HepG2 (cell line): Measurements from ENCODE around the gene MAPRE3. TPM values are rescaled to one million over a fixed set of nuclear protein-coding genes. Genes with fewer than 3 reads are reported as not detected.

Experiments
- FOSL2 ChIP-seq: sonication (generic); formaldehyde crosslinking; IDR thresholded peaks from 2 replicates; pipeline ENCODE4 v1.4.0; 2020; ENCODE audit warnings: missing genetic modification reagents
- FOXM1 ChIP-seq: sonication (generic); formaldehyde crosslinking; IDR thresholded peaks from 2 replicates; pipeline ENCODE4 v1.5.0; 2020; ENCODE audit warnings: missing genetic modification reagents
- GFI1 ChIP-seq: sonication (generic); formaldehyde crosslinking; IDR thresholded peaks from 2 replicates; pipeline ENCODE4 v1.5.0; 2020; ENCODE audit warnings: missing genetic modification reagents, mild to moderate bottlenecking, borderline replicate concordance
- RXRB ChIP-seq: IDR thresholded peaks from 2 replicates; pipeline ENCODE4 v1.6.1; 2016; ENCODE audit warnings: borderline replicate concordance, missing genetic modification reagents, missing compliant biosample characterization
- SP2 ChIP-seq: sonication (generic); formaldehyde crosslinking; IDR thresholded peaks from 2 replicates; pipeline ENCODE4 v1.5.1; 2020; ENCODE audit warnings: mild to moderate bottlenecking, missing genetic modification reagents
- THYN1 ChIP-seq: sonication (generic); formaldehyde crosslinking; IDR thresholded peaks from 2 replicates; pipeline ENCODE4 v1.8.1; 2023; ENCODE audit warnings: low read depth, mild to moderate bottlenecking, moderate library complexity, missing genetic modification reagents, borderline replicate concordance
- ZBTB42 ChIP-seq: sonication (generic); formaldehyde crosslinking; IDR thresholded peaks from 2 replicates; pipeline ENCODE4 v1.5.0; 2020; ENCODE audit warnings: mild to moderate bottlenecking, missing genetic modification reagents
- ZC3H4 ChIP-seq: sonication (generic); formaldehyde crosslinking; IDR thresholded peaks from 2 replicates; pipeline ENCODE4 v1.4.0; 2020; ENCODE audit warnings: missing genetic modification reagents, borderline replicate concordance
- ZFP36 ChIP-seq: fragments of 150-350 bp; IDR thresholded peaks from 2 replicates; pipeline ENCODE4 v1.6.1; 2018; ENCODE audit warnings: borderline replicate concordance, low read length, low read depth; ENCODE audit not compliant: partially characterized antibody
- ZNF484 ChIP-seq: sonication (generic); formaldehyde crosslinking; IDR thresholded peaks from 2 replicates; pipeline ENCODE4 v1.5.1; 2020; ENCODE audit warnings: mild to moderate bottlenecking, low read depth, missing genetic modification reagents, borderline replicate concordance
- ZNF510 ChIP-seq: sonication (generic); formaldehyde crosslinking; IDR thresholded peaks from 2 replicates; pipeline ENCODE4 v1.4.0; 2020; ENCODE audit warnings: low read depth, mild to moderate bottlenecking, missing genetic modification reagents
- ZNF772 ChIP-seq: sonication (generic); formaldehyde crosslinking; IDR thresholded peaks from 2 replicates; pipeline ENCODE4 v1.5.0; 2020; ENCODE audit warnings: mild to moderate bottlenecking, missing genetic modification reagents
- ZNF777 ChIP-seq: sonication (generic); formaldehyde crosslinking; IDR thresholded peaks from 2 replicates; pipeline ENCODE4 v1.4.0; 2020; ENCODE audit warnings: missing genetic modification reagents
- polyA plus RNA-seq, 8 experiments: library from polyadenylated mRNA; depleted of rRNA in 3 of 8; stranded (reverse) in 7 of 8; unstranded in 1 of 8; fragments of >200 nt; fragmentation: Illumina TruSeq in 4 of 8; extraction: Trizol in 4 of 8; gene quantifications; 2 replicates each; pipeline versions ENCODE4 v1.2.1 to v1.2.3, GENCODE V29; 2011 to 2016; ENCODE audit warnings: low read depth in 4 of 8, missing spikeins in 1 of 8, mixed read lengths in 1 of 8; ENCODE audit not compliant: insufficient read depth in 1 of 8
- total RNA-seq, 5 experiments: library from RNA; depleted of rRNA; stranded (reverse); fragments of >200 nt; fragmentation: Illumina TruSeq; extraction: Trizol; gene quantifications; 2 replicates each; pipeline ENCODE4 v1.2.3, GENCODE V29; 2016; ENCODE audit warnings: low read depth in 1 of 5
- TF ChIP-seq, protein P1 (sequence below): sonication (generic); formaldehyde crosslinking; IDR thresholded peaks from 2 replicates; pipeline ENCODE4 v1.4.0; 2020; ENCODE audit warnings: missing genetic modification reagents
- TF ChIP-seq, protein P2 (sequence below): IDR thresholded peaks from 2 replicates; pipeline ENCODE4 v1.6.1; 2016; ENCODE audit warnings: missing compliant biosample characterization, missing genetic modification reagents, borderline replicate concordance
- TF ChIP-seq, protein P3 (sequence below): sonication (generic); formaldehyde crosslinking; IDR thresholded peaks from 2 replicates; pipeline ENCODE4 v1.4.0; 2020; ENCODE audit warnings: missing genetic modification reagents
- TF ChIP-seq, protein P4 (sequence below): sonication (generic); formaldehyde crosslinking; conservative IDR thresholded peaks from 2 replicates; pipeline ENCODE4 v1.5.0; 2020; ENCODE audit warnings: missing genetic modification reagents
- TF ChIP-seq, protein P5 (sequence below): sonication (generic); formaldehyde crosslinking; IDR thresholded peaks from 2 replicates; pipeline ENCODE4 v1.4.0; 2020; ENCODE audit warnings: low read depth, mild to moderate bottlenecking, missing genetic modification reagents

The MAPRE3 gene
- total and polyA plus RNA-seq, 2 of the 13 experiments (the other 11 are each of a cell fraction or from before 2014, with no cell fraction given), result 0.31 to 0.91 TPM

DNA sequence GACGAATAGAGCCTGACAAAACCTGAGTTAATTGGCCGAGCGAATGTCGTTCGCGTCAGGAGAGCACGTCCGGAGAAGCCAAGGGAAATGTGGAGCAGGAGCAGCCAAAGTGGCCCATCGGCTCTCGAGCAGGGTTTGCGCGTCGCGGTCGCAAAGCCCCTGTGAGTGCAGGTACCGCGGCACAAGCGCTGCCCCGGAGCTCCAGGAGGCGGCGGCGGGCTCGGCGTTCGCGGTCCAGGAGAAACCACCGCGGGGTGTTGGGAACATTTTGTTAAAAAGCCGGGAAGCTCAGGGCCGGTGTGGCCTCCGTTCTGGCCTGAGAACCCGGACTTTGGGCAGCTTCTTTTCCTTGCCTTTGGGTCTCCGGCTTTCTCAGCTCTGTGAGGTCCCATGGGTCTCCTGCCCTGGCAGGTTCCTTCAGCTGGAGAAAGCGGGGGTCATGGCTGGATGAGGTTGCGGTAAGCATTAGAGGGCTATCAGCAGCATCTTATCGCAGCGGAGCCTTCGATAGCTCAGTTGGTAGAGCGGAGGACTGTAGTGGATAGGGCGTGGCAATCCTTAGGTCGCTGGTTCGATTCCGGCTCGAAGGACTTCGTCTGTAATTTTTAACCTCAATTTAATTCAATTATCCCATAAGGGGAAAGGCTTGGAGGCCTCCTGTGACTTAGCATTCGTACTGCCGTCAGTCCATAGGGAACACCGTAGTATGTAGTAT is 80.0 kb downstream of the MAPRE3 start (continued):
- TF ChIP-seq, protein P1, sequence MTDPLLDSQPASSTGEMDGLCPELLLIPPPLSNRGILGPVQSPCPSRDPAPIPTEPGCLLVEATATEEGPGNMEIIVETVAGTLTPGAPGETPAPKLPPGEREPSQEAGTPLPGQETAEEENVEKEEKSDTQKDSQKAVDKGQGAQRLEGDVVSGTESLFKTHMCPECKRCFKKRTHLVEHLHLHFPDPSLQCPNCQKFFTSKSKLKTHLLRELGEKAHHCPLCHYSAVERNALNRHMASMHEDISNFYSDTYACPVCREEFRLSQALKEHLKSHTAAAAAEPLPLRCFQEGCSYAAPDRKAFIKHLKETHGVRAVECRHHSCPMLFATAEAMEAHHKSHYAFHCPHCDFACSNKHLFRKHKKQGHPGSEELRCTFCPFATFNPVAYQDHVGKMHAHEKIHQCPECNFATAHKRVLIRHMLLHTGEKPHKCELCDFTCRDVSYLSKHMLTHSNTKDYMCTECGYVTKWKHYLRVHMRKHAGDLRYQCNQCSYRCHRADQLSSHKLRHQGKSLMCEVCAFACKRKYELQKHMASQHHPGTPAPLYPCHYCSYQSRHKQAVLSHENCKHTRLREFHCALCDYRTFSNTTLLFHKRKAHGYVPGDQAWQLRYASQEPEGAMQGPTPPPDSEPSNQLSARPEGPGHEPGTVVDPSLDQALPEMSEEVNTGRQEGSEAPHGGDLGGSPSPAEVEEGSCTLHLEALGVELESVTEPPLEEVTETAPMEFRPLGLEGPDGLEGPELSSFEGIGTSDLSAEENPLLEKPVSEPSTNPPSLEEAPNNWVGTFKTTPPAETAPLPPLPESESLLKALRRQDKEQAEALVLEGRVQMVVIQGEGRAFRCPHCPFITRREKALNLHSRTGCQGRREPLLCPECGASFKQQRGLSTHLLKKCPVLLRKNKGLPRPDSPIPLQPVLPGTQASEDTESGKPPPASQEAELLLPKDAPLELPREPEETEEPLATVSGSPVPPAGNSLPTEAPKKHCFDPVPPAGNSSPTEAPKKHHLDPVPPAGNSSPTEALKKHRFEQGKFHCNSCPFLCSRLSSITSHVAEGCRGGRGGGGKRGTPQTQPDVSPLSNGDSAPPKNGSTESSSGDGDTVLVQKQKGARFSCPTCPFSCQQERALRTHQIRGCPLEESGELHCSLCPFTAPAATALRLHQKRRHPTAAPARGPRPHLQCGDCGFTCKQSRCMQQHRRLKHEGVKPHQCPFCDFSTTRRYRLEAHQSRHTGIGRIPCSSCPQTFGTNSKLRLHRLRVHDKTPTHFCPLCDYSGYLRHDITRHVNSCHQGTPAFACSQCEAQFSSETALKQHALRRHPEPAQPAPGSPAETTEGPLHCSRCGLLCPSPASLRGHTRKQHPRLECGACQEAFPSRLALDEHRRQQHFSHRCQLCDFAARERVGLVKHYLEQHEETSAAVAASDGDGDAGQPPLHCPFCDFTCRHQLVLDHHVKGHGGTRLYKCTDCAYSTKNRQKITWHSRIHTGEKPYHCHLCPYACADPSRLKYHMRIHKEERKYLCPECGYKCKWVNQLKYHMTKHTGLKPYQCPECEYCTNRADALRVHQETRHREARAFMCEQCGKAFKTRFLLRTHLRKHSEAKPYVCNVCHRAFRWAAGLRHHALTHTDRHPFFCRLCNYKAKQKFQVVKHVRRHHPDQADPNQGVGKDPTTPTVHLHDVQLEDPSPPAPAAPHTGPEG (CRISPR knock-in tag), result peak; percentile 59; the same call in 1 of the 2 replicates
- no peak for TF ChIP-seq THYN1 (CRISPR knock-in tag)
- TF ChIP-seq, protein P2, sequence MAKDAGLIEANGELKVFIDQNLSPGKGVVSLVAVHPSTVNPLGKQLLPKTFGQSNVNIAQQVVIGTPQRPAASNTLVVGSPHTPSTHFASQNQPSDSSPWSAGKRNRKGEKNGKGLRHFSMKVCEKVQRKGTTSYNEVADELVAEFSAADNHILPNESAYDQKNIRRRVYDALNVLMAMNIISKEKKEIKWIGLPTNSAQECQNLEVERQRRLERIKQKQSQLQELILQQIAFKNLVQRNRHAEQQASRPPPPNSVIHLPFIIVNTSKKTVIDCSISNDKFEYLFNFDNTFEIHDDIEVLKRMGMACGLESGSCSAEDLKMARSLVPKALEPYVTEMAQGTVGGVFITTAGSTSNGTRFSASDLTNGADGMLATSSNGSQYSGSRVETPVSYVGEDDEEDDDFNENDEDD (CRISPR knock-in tag), result peak; percentile 51; the same call in 1 of the 2 replicates
- TF ChIP-seq ZNF772, result peak; percentile 60
- TF ChIP-seq RXRB (CRISPR knock-in tag), result peak; percentile 64
- TF ChIP-seq, protein P3, sequence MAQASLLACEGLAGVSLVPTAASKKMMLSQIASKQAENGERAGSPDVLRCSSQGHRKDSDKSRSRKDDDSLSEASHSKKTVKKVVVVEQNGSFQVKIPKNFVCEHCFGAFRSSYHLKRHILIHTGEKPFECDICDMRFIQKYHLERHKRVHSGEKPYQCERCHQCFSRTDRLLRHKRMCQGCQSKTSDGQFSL (CRISPR knock-in tag), result no peak
- TF ChIP-seq, protein P4, sequence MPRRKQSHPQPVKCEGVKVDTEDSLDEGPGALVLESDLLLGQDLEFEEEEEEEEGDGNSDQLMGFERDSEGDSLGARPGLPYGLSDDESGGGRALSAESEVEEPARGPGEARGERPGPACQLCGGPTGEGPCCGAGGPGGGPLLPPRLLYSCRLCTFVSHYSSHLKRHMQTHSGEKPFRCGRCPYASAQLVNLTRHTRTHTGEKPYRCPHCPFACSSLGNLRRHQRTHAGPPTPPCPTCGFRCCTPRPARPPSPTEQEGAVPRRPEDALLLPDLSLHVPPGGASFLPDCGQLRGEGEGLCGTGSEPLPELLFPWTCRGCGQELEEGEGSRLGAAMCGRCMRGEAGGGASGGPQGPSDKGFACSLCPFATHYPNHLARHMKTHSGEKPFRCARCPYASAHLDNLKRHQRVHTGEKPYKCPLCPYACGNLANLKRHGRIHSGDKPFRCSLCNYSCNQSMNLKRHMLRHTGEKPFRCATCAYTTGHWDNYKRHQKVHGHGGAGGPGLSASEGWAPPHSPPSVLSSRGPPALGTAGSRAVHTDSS, result no peak; the same call in none of the 2 replicates
- TF ChIP-seq ZNF484, result 0 out of 2 replicates have a peak, but pooled peaks have one; percentile 88
- TF ChIP-seq ZFP36, result peak; percentile 52
- TF ChIP-seq SP2 (CRISPR knock-in tag), result no peak
- TF ChIP-seq ZBTB42 (CRISPR knock-in tag), result no peak
- no peak; the same call in 1 of the 2 replicates for TF ChIP-seq ZC3H4 (CRISPR knock-in tag)
- TF ChIP-seq FOXM1 (CRISPR knock-in tag), result no peak
- TF ChIP-seq, protein P5, sequence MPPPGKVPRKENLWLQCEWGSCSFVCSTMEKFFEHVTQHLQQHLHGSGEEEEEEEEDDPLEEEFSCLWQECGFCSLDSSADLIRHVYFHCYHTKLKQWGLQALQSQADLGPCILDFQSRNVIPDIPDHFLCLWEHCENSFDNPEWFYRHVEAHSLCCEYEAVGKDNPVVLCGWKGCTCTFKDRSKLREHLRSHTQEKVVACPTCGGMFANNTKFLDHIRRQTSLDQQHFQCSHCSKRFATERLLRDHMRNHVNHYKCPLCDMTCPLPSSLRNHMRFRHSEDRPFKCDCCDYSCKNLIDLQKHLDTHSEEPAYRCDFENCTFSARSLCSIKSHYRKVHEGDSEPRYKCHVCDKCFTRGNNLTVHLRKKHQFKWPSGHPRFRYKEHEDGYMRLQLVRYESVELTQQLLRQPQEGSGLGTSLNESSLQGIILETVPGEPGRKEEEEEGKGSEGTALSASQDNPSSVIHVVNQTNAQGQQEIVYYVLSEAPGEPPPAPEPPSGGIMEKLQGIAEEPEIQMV (CRISPR knock-in tag), result peak; percentile 23; the same call in 1 of the 2 replicates
- TF ChIP-seq ZNF777, result peak; percentile 87
- TF ChIP-seq FOSL2, result peak; percentile 10; the same call in 1 of the 2 replicates
- no peak; the same call in 1 of the 2 replicates for TF ChIP-seq ZNF510
- TF ChIP-seq GFI1 (CRISPR knock-in tag), result peak; percentile 67
